HS-5 (cell line): Measurements from ENCODE around the gene KLHL12.
A peak's percentile ranks its signal among the peaks of the same experiment; 100 is the strongest.

Experiments used
- DNase-seq: peaks from one replicate; pipeline ENCODE4 v3.0.0-alpha.2; 2012; ENCODE audit warnings: low read depth

The KLHL12 gene

GRCh38 chr1:202926581-202927491, at the start of gene KLHL12:
TSS of gene KLHL12 (minus strand) at chr1:202927234. CDS start at chr1:202925162, 2,072 bp downstream.
- peak; percentile 83 for DNase-seq

- no peak for DNase-seq
These were observed 49.6 kb upstream of the KLHL12 start for GRCh38 chr1:202976633-202977032.

DNA sequence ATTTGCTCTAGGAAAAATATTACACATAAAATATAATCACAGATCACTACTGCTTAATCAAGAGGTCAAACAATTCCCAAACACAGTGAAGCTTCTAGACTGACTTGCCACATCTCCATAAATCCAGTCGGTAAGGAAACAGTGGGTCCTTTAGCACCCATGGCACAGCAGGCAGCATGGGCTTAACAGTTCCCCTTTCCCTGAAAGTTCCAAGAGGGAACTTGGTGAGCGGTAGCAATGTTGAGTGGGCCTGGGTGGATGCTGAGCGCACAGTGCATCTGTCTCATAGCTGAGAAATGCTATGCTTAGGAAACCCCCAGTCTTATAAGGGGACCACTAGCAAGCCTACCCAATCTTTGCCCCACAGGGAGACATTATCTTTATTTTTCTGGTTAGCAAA, 47.8 kb upstream of the KLHL12 start:
- DNase-seq = no peak

GRCh38 chr1:202972046-202972445, 45.0 kb upstream of the KLHL12 start:
- no peak for DNase-seq

DNA sequence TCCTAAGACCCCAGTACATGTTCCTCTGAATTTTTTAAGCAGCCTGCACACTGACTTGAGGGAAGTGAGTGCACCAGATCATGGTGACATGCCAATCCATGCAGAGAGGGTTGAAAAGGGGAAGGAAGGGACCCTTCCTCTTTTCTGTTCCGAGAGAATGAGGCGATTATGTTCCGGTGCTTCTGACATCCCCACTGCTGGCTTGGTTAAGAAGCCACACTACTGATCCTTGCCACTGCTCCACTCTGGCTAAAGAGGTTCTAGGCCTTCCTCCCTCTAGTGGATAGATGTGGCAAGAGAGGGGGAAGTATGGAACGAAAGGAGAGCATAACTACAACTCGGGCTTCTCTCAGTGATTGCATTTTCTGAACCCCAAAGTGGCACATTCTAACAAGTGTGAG, 41.9 kb upstream of the KLHL12 start:
- DNase-seq = no peak

DNA sequence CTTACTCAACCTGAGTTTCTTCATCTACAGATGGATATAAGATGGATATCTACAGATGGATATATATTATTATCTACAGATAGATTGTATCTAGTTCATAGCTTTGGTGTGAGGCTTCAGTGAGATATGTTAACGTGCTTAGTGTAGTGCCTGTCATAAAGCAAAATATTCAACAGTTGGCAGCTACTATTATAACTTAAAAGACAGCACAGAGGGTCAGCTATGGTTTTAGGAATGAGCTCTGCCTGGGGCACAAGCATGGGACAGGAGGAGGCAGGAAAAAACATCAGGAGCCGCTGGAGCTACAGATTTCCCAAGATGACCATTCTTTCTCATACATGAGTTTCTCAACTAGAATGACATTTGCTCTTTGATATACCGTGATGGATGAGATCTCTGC, 41.3 kb upstream of the KLHL12 start:
- DNase-seq = no peak

- DNase-seq = no peak
These were observed 40.7 kb upstream of the KLHL12 start for GRCh38 chr1:202967684-202968281.

DNA sequence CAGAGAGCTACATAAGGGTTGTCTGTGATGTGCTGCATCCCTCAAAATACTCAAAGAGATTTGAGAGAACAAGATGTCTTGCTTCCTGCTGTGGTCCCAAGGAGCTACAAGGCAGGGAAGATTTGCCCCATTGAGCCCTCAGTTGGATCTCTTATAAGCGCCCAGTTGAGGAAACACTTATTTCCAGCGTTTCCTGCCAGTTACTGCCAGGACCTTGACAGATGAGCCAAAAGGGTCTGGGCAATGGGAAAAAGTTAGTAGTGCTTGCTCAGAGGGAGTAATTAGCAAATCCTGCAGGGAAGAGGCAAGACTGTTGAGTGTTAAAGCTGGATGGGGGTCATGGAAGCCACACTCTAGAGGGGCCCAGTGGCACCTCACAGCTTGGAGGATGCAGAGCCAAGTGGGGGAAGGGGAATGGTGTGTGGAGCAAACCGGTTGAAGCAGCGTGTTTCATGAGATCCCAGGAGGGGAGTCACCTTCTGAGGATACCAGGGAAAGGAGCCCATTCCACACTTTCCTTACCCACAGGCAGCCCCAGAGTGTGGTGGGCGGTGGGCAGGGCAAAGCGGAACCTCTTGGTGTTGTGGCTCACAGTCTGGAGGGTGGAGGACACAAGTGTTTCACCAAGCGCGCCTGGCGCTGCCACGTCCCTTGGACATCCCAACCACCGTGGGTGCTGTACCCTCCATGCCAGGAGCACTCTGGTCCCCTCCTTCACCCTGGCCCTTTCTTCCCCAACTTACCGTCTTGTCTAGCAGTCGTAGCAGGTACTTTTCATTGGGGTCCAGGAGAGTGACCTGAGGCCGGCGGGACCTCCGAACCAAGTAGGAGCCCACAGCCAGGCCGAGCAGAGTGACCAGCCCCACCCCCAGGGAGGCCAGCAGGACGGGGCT, 39.2 kb upstream of the KLHL12 start:
- DNase-seq = no peak

DNA sequence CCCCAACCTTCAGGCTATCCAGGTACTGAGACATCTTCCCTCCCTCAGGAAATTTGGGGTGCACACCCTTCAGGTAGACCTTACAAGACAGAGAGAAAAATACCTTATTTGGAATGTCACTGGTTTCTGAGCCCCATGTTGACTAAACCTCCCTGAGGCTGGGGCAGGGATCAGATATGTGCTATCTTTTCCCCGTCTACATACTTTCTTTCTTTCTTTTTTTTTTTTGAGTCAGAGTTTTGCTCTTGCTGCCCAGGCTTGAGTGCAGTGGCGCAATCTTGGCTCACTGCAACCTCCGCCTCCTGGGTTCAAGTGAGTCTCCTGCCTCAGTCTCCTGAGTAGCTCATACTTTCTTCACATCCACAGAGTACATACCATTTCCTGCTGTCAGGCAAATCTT, 38.4 kb upstream of the KLHL12 start:
- no peak for DNase-seq

DNA sequence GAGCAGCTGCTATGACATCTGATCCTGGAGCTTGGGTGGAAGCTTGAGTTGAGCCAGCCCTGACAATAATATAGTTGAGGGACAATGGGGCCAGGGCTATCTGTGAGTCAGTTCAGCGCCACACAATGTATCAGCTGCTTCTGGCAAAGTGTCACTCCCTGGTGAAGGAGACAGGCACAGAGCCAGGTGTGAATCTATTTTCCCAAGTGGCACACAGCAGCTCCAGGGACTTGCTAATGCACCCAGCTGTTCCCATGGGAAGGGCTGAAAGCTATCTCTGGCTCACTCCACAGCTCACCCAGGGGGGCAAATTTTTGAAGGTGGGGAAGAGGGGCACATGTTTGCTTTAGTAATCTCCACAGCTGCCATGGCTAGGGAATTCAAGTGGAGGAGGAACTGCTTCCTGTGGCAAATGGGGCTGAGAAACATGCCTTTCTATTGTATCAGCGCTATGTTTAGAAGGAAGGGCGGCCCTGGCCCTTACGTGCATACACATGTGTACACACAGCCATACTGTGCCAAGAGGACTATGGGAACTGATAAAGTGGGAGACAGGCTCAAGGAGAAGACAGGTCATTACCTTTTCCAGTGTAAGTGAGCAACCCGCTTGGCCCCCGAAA, 37.9 kb upstream of the KLHL12 start:
- DNase-seq = no peak

- DNase-seq = no peak
These were observed 34.3 kb upstream of the KLHL12 start for GRCh38 chr1:202961220-202961880.

DNA sequence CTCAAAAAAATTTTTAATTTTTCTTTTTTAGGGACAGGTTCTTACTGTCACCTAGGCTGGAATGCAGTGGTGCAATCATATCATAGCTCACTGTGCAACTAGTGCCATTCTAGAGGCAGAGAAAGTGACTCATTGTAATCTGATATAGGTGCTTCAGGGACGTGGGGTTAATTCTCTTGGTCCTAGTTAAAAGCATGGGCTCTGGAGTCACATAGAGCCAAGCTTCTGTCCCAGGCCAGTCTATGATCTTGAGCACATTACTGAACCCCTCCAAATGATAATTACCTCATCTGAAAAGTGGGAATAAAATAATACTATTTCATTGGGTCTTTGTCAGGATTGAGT, 32.2 kb upstream of the KLHL12 start:
- DNase-seq = peak; percentile 41

- DNase-seq = no peak
These were observed 31.7 kb upstream of the KLHL12 start for GRCh38 chr1:202958544-202959275.

DNA sequence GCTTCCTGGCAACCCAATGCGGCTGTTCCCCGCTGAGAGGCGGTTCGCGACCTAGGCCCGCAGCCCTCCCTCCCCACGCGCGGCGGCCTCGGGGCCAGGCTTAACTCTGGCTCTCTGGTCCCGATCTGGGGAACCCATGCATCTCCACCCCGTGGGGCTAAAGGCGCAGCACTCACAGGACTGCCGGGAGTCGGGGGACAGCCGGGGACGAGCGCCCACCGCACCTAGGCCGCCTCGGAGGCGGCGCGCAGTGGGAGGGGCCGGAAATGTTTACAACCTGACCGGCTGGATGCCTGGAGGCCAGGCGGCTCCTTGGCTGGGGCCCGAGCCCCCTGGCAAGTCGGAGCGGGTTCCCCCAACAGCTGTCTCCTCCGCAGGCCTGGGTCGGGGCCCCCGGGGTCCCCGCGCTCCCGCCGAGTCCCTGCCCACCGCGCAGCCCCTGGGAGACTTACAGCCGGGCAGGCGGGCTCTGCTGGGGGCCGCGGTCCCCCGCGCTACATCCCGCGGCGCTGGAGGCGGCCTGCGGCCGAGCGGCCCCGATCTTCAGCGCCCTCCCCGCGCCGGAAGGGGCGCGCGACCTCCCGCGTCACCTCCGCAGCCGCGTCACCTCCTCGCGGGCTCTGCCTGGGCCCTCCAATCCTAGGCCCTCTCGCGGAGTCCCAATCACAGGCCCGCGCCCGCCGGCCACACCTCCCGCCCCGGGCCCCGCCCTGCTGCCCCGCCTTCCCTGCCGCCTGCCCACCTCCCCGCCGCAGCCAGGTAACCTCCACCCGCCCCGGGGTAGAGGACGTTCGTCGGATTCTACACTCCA, 30.9 kb upstream of the KLHL12 start, which contains the start of gene ADIPOR1:
Gene ADIPOR1, minus strand, starts transcription at position 580 of the 811 bp plus-strand sequence. CDS start 7,242 bp downstream, outside the sequence.
- no peak for DNase-seq

DNA sequence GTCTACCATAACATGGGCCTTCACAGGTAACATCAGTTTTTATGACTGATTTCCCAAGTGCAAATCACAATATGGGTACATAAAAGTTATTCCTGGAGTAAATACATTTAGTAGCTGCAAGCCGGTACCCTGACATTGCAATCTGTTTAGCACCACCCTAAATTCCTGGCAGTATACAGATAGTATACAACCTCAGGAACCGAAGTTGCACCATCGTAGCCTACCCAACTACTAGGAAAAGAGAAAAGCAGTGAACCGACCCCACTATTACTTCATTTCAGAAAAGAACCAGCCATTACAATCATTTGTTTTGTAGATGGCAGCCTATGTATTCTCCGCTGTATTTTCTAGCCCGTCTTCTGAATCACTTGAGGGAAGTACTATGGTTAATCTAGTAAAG, 29.9 kb upstream of the KLHL12 start:
- no peak for DNase-seq

DNA sequence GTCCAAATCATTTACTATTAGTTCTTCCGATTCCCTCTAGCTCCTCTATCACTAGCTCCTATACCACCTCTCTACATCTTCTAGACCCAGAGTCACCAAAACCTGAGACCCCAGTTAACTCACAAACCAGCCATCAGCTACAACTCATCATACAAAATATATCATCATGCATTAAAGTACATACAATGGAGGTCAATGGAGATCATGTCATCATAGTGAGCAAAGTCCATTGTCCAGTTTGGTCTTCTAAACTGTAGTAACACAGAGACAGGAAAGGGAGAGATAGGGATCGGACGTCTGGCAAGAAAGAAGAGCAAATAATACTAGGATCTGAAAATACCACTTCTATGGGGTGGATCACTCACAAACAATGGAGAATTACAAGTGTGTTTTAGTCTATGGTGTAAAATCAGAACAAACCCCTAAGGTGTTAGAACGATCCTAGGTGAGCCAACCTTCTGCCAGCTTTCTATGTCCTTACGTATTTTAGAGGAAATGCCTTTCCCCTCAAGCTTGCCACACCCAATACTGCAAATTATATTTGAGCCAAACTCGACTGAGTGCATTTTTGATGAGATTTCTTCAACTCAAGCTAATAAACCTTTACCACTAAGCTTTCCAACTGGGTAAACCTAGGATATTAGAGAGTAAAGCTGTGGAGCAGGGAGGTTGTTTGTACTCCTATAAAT, 27.2 kb upstream of the KLHL12 start:
- no peak for DNase-seq

DNA sequence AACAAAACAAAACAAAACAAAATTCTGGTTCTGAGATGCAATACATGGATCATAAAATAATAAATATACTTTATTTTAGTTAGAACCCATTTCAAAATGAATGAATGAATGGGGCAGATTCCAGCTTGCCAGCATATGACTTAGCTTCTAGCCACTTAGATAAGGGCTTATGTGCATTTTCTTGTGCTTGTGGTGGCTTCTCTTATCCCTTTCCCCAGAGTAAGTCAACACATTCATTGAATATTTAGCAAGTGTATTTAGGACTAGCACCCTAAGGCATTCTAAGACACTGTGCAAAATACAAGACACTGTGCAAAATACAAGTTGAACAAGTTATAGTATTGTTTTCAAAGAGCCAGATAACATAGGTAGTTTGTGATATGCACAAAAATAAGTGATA, 26.4 kb upstream of the KLHL12 start:
- DNase-seq = no peak

- DNase-seq = peak; percentile 68
These were observed 25.8 kb upstream of the KLHL12 start for GRCh38 chr1:202952818-202953217.

DNA sequence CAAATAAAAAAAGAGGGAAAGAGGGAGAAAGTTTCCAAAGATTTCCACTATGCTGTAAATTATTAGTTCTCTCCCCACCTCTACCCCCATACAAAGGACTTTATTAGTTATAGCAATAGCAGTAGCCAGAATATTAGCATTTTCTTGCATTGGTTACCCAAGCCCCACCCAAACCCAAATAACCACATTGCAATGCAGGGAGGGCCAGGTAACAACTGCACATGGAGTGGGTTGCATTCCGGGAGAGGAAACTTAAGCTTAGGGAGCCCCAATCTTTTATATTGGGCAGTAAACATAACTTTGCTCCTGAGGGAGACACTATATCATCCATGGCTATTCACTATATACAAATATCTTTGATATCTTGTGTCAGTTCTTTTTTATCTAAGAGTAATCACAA, 25.1 kb upstream of the KLHL12 start:
- no peak for DNase-seq
